GM12878 (cell line): Measurements from ENCODE around the gene NISCH. TPM values are rescaled to one million over a fixed set of nuclear protein-coding genes. Genes with fewer than 3 reads are reported as not detected.

Experiments used
- HCFC1 ChIP-seq: fragments of 150-350 bp; IDR thresholded peaks from 2 replicates; pipeline ENCODE4 v1.6.1; 2014; ENCODE audit warnings: low read length
- IKZF1 ChIP-seq: fragments of 450-650 bp; conservative IDR thresholded peaks from 2 replicates; pipeline ENCODE4 v1.6.1; 2017; ENCODE audit warnings: antibody characterized with exemption, mild to moderate bottlenecking
- MEF2A ChIP-seq: IDR thresholded peaks from 2 replicates; pipeline ENCODE4 v1.6.1; 2011; ENCODE audit warnings: low read depth, mild to moderate bottlenecking, low read length, moderate library complexity; ENCODE audit not compliant: insufficient read depth
- MEF2B ChIP-seq: fragments of 450-650 bp; IDR thresholded peaks from 2 replicates; pipeline ENCODE4 v1.6.1; 2018; ENCODE audit warnings: mild to moderate bottlenecking, moderate library complexity; ENCODE audit not compliant: partially characterized antibody, poor library complexity, severe bottlenecking
- MTA3 ChIP-seq: IDR thresholded peaks from 2 replicates; pipeline ENCODE4 v1.6.1; 2012; ENCODE audit warnings: low read length, inconsistent platforms, borderline replicate concordance
- NFYA ChIP-seq: IDR thresholded peaks from 2 replicates; pipeline ENCODE4 v1.6.1; 2011; ENCODE audit warnings: low read depth, mild to moderate bottlenecking, low read length, improper control_type of control experiment, borderline replicate concordance
- NR2C1 ChIP-seq: fragments of 450-650 bp; IDR thresholded peaks from 2 replicates; pipeline ENCODE4 v1.6.1; 2017; ENCODE audit warnings: antibody characterized with exemption, mild to moderate bottlenecking, moderate library complexity
- NR2F1 ChIP-seq: fragments of 450-650 bp; conservative IDR thresholded peaks from 2 replicates; pipeline ENCODE4 v1.6.1; 2017; ENCODE audit warnings: mild to moderate bottlenecking
- ZBTB11 ChIP-seq: fragments of 450-650 bp; formaldehyde crosslinking; IDR thresholded peaks from 2 replicates; pipeline ENCODE4 v1.5.0; 2022; ENCODE audit warnings: mild to moderate bottlenecking, missing genetic modification characterization
- polyA plus RNA-seq, 11 experiments: library from polyadenylated mRNA; depleted of rRNA in 4 of 11; unstranded in 6 of 11; stranded (reverse) in 5 of 11; fragments of >200 nt; fragmentation: Nextera tagmentation in 4 of 11; fragmentation: Illumina TruSeq in 1 of 11; extraction: Ambion mirVana in 4 of 11; extraction: Trizol in 1 of 11; gene quantifications; 1 replicate in 1 of 11; 2 replicates in 10 of 11; pipeline versions ENCODE4 v1.2.1 to v1.2.3, GENCODE V29; 2011 to 2016; ENCODE audit warnings: inconsistent platforms in 2 of 11, missing spikeins in 2 of 11, low read depth in 1 of 11
- total RNA-seq, 4 experiments: library from RNA; depleted of rRNA in 3 of 4; stranded (reverse); fragments of >200 nt in 3 of 4; fragmentation: Illumina TruSeq in 1 of 4; extraction: Trizol in 1 of 4; gene quantifications; 2 replicates each; pipeline versions ENCODE4 v1.2.1 to v1.2.3, GENCODE V29; 2013 to 2021

NISCH gene
- total and polyA plus RNA-seq, 10 of the 15 experiments (the other 5 are each of a cell fraction or from before 2014, with no cell fraction given): 0.76 to 52.5 (median 24.6) TPM

GRCh38 chr3:52479877-52480575 lies 24.6 kb downstream of the NISCH start (continued):
- TF ChIP-seq NFYA (no peak), NR2C1 (no peak), NR2F1 (no peak), HCFC1 (no peak), MTA3 (no peak), IKZF1 (no peak), ZBTB11 (CRISPR knock-in tag) (no peak), MEF2A (no peak), MEF2B (no peak)
- TF ChIP-seq, all 136 proteins: peak for 0
